SK-N-SH (cell line): ENCODE data around the gene TSR2. TPM values are rescaled to one million over a fixed set of nuclear protein-coding genes. Genes with fewer than 3 reads are reported as not detected.
A peak's percentile ranks its signal among the peaks of the same experiment; 100 is the strongest.

Experiments
- CTCF ChIA-PET: fragments of 300-600, 350-600 bp; formaldehyde crosslinking; extraction: SDS; loops from one replicate; lab custom pipeline; 2021; lab: Yijun Ruan, JAX
- POLR2A ChIA-PET: fragments of 350-600 bp; sonication (Branson Sonifier 250); formaldehyde crosslinking; extraction: SDS; loops from one replicate; lab custom pipeline; 2020; ENCODE audit warnings: antibody characterized with exemption, inconsistent platforms; lab: Yijun Ruan, JAX
- DNase-seq: peaks from one replicate; pipeline ENCODE4 v3.0.0; 2012
- H2AFZ ChIP-seq: fragments of 200-600 bp; sonication (generic); 2 replicates; pipeline ENCODE4 v1.8.1; 2016; ENCODE audit warnings: antibody characterized with exemption, mild to moderate bottlenecking, low read depth
- H3F3A ChIP-seq: fragments of 200-600 bp; sonication (generic); replicated peaks from 2 replicates; pipeline ENCODE3; 2016; ENCODE audit warnings: antibody characterized with exemption, mild to moderate bottlenecking; ENCODE audit not compliant: insufficient read depth
- H3K27ac ChIP-seq, 2 experiments: fragments of 200-500 bp in 1 of 2; fragments of 200-600 bp in 1 of 2; sonication (Bioruptor generic) in 1 of 2; sonication (generic), shearing (Covaris generic) in 1 of 2; 2 replicates each; pipeline versions ENCODE4 v1.5.1 to v1.6.1; 2014 to 2016; ENCODE audit warnings: low read depth in 2 of 2, inconsistent platforms in 1 of 2, low read length in 1 of 2, mild to moderate bottlenecking in 1 of 2, mixed read lengths in 1 of 2
- H3K27me3 ChIP-seq: fragments of 200-600 bp; sonication (generic), shearing (Covaris generic); 2 replicates; pipeline ENCODE4 v1.6.1; 2016; ENCODE audit warnings: mixed run types; ENCODE audit not compliant: insufficient read depth
- H3K36me3 ChIP-seq, 2 experiments: fragments of 200-500 bp in 1 of 2; fragments of 200-600 bp in 1 of 2; sonication (Bioruptor generic) in 1 of 2; sonication (generic) in 1 of 2; replicated peaks in 1 of 2; 2 replicates each; pipeline versions ENCODE3 to v1.5.1; 2014 to 2016; ENCODE audit warnings: low read length in 1 of 2, mild to moderate bottlenecking in 1 of 2; ENCODE audit not compliant: insufficient read depth in 2 of 2, control insufficient read depth in 1 of 2
- H3K4me1 ChIP-seq, 2 experiments: fragments of 200-500 bp in 1 of 2; fragments of 200-600 bp in 1 of 2; sonication (Bioruptor generic) in 1 of 2; sonication (generic), shearing (Covaris generic) in 1 of 2; 2 replicates each; pipeline versions ENCODE4 v1.5.1 to v1.6.1; 2014 to 2016; ENCODE audit warnings: low read depth in 1 of 2, low read length in 1 of 2, mixed run types in 1 of 2; ENCODE audit not compliant: insufficient read depth in 2 of 2, control insufficient read depth in 1 of 2
- H3K4me2 ChIP-seq: fragments of 200-600 bp; sonication (generic), shearing (Covaris generic); 2 replicates; pipeline ENCODE4 v1.6.1; 2017; ENCODE audit warnings: mixed run types
- H3K4me3 ChIP-seq, 2 experiments: fragments of 200-500 bp in 1 of 2; fragments of 200-600 bp in 1 of 2; sonication (Bioruptor generic) in 1 of 2; sonication (generic), shearing (Covaris generic) in 1 of 2; 2 replicates each; pipeline versions ENCODE4 v1.5.1 to v1.8.1; 2014 to 2016; ENCODE audit warnings: low read depth in 2 of 2, inconsistent platforms in 1 of 2, low read length in 1 of 2, mild to moderate bottlenecking in 1 of 2, mixed read lengths in 1 of 2, moderate library complexity in 1 of 2
- H3K79me2 ChIP-seq: fragments of 200-600 bp; sonication (generic); 2 replicates; pipeline ENCODE4 v1.8.1; 2017; ENCODE audit warnings: mild to moderate bottlenecking; ENCODE audit not compliant: insufficient read depth
- H3K9ac ChIP-seq: fragments of 200-600 bp; sonication (generic); 2 replicates; pipeline ENCODE4 v1.6.1; 2017; ENCODE audit warnings: mixed run types
- H3K9me2 ChIP-seq: fragments of 200-600 bp; sonication (generic); 2 replicates; pipeline ENCODE4 v1.6.1; 2017; ENCODE audit warnings: mixed run types
- H3K9me3 ChIP-seq: fragments of 200-600 bp; sonication (generic); 2 replicates; pipeline ENCODE4 v1.6.1; 2017; ENCODE audit warnings: mixed run types, mild to moderate bottlenecking, moderate library complexity
- H4K20me1 ChIP-seq: fragments of 200-600 bp; sonication (generic); 2 replicates; pipeline ENCODE4 v1.6.1; 2017; ENCODE audit warnings: mild to moderate bottlenecking, mixed run types; ENCODE audit not compliant: insufficient read depth
- GATA2 ChIP-seq: sonication (generic); formaldehyde crosslinking; IDR thresholded peaks from 2 replicates; pipeline ENCODE4 v1.5.0; 2020; ENCODE audit warnings: mild to moderate bottlenecking, missing genetic modification reagents
- IRF3 ChIP-seq: fragments of 150-350 bp; IDR thresholded peaks from 2 replicates; pipeline ENCODE4 v1.6.1; 2016; ENCODE audit warnings: mild to moderate bottlenecking, low read depth, low read length
- MAX ChIP-seq: IDR thresholded peaks from 2 replicates; pipeline ENCODE4 v1.4.0; 2012; ENCODE audit warnings: low read depth
- NRF1 ChIP-seq: IDR thresholded peaks from 2 replicates; pipeline ENCODE4 v1.6.1; 2012; ENCODE audit warnings: low read depth, mild to moderate bottlenecking, low read length
- RAD21 ChIP-seq: IDR thresholded peaks from 2 replicates; pipeline ENCODE4 v1.6.1; 2012; ENCODE audit warnings: mild to moderate bottlenecking, low read length
- RCOR1 ChIP-seq: fragments of 150-350 bp; IDR thresholded peaks from 2 replicates; pipeline ENCODE4 v1.6.1; 2017; ENCODE audit warnings: antibody characterized with exemption, low read length
- RXRA ChIP-seq: IDR thresholded peaks from 2 replicates; pipeline ENCODE4 v1.4.0; 2012; ENCODE audit warnings: low read depth, mild to moderate bottlenecking, borderline replicate concordance
- SIN3A ChIP-seq: IDR thresholded peaks from 2 replicates; pipeline ENCODE4 v1.6.1; 2012; ENCODE audit warnings: low read depth, mild to moderate bottlenecking, low read length, moderate library complexity, borderline replicate concordance
- WGBS: methylation state at CpG from one replicate; pipeline ENCODE4 v1.1.6; 2017; ENCODE audit warnings: low lambda C conversion rate; 5-methylcytosine and 5-hydroxymethylcytosine counted together
- polyA plus RNA-seq, 3 experiments: library from polyadenylated mRNA; depleted of rRNA; stranded (reverse); fragments of >200 nt; gene quantifications; 2 replicates each; pipeline ENCODE4 v1.2.3, GENCODE V29; 2012
- TF ChIP-seq, protein P1 (sequence below): IDR thresholded peaks from 2 replicates; pipeline ENCODE4 v1.6.1; 2012; ENCODE audit warnings: mild to moderate bottlenecking, low read depth, low read length, moderate library complexity

Gene TSR2
- polyA plus RNA-seq, 1 of the 3 experiments (the other 2 are of a cell fraction): 32.8 TPM

DNA sequence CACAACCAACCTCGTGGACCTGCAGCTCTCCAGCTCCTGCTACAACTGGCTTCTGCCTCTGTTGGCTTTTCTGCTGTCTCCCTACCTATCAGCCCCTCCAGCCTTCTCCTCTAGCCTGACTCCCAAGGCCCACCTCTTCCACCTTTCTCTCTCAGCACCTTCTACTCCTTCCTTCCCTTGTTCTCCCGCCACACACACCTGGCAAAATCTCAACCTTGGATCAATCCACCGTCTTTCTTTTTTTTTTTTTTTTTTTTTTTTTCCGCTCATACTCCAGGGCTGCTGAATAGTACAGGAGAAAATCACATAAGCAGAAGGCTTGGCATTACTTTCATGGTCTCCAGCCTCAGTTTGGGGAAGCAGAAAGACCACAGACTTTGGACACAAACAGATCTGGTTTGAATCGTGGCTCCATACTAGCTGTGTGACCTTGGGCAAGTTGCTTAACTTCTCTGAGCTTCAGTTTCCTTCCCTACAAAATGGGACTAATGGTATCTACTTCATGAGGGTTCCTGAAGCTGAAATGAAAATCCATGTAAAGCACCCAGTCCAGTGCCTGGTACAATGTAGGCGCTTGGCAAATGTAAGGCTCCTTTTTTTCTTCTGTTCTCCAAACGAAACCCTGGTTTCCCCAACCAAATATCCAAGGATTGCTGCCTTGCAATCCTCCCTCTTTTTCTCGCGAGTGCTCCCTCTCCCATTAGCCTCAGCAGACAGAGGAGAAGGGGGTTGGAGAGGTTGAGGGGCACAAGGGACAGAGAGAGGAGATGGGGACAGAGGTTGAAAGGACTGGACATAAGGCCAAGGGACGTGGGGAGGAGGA lies 54.2 kb downstream of the TSR2 start:
- Histone ChIP-seq H3K79me2 (peaks cover 54% of the 10 kb centered on the region), H3K27ac (peak overlapping the region; percentile 38 to 72; a peak in 3 of 4 replicates)

More for the DNA sequence above, 54.2 kb downstream of the TSR2 start:
- no peaks in the 10 kb centered on the region for H3K36me3 ChIP-seq
- H4K20me1 ChIP-seq: no peaks in the 10 kb centered on the region
- H3K9ac ChIP-seq: peak overlapping the region; percentile 76
- no peaks in the 10 kb centered on the region for H3K9me2 ChIP-seq
- ChIA-PET POLR2A (interaction anchor here (1.2 kb wide), 1 partner anchor 145 kb away, joined by 4 read pairs; no protein-coding TSS in a partner anchor), CTCF (no interaction called here)
- DNase-seq: no peak
- peaks cover 12% of the 10 kb centered on the region; the same call in 1 of the 2 replicates for H3K27me3 ChIP-seq
- no peak for TF ChIP-seq SIN3A
- TF ChIP-seq, protein P1, sequence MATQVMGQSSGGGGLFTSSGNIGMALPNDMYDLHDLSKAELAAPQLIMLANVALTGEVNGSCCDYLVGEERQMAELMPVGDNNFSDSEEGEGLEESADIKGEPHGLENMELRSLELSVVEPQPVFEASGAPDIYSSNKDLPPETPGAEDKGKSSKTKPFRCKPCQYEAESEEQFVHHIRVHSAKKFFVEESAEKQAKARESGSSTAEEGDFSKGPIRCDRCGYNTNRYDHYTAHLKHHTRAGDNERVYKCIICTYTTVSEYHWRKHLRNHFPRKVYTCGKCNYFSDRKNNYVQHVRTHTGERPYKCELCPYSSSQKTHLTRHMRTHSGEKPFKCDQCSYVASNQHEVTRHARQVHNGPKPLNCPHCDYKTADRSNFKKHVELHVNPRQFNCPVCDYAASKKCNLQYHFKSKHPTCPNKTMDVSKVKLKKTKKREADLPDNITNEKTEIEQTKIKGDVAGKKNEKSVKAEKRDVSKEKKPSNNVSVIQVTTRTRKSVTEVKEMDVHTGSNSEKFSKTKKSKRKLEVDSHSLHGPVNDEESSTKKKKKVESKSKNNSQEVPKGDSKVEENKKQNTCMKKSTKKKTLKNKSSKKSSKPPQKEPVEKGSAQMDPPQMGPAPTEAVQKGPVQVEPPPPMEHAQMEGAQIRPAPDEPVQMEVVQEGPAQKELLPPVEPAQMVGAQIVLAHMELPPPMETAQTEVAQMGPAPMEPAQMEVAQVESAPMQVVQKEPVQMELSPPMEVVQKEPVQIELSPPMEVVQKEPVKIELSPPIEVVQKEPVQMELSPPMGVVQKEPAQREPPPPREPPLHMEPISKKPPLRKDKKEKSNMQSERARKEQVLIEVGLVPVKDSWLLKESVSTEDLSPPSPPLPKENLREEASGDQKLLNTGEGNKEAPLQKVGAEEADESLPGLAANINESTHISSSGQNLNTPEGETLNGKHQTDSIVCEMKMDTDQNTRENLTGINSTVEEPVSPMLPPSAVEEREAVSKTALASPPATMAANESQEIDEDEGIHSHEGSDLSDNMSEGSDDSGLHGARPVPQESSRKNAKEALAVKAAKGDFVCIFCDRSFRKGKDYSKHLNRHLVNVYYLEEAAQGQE: no peak
- no peak for TF ChIP-seq IRF3
- TF ChIP-seq RXRA: no peak
- no peak for TF ChIP-seq MAX
- TF ChIP-seq NRF1: no peak
- TF ChIP-seq GATA2 (CRISPR knock-in tag): no peak
- no peak for TF ChIP-seq RCOR1
- TF ChIP-seq RAD21: no peak
- peaks cover 7% of the 10 kb centered on the region for H3F3A ChIP-seq
- no peaks in the 10 kb centered on the region for H3K9me3 ChIP-seq
- 32% methylated on average over 10 of the region's 10 CpGs for WGBS
- no peak overlapping the region for H2AFZ ChIP-seq
- H3K4me3 ChIP-seq: peak overlapping the region; percentile 62 to 63
- peak overlapping the region; percentile 55 for H3K4me2 ChIP-seq
- H3K4me1 ChIP-seq: peaks cover 0 to 10% of the 10 kb centered on the region in 2 experiments; a peak in 1 of 4 replicates

Other genes with a start within 250 kb of the TSR2 start
- gene WNK3, start 82.4 kb upstream of the TSR2 start, polyA plus RNA-seq (2012; rRNA removed): 0.54 and 0.73 TPM in 2 replicates
- gene FGD1, start 55.8 kb downstream of the TSR2 start, polyA plus RNA-seq (2012; rRNA removed): 3.3 and 6.3 TPM in 2 replicates
- gene GNL3L, start 89.8 kb downstream of the TSR2 start, polyA plus RNA-seq (2012; rRNA removed): 16.3 and 19.4 TPM in 2 replicates